HEK293 (cell line): ENCODE measurements around the gene HIRIP3.

Experiments used
- BCL11A ChIP-seq: fragments of 450-650 bp; formaldehyde crosslinking; IDR thresholded peaks from 2 replicates; pipeline ENCODE4 v1.5.1; 2016; ENCODE audit warnings: low read depth, missing biosample characterization, missing genetic modification characterization
- GLIS1 ChIP-seq: fragments of 450-650 bp; formaldehyde crosslinking; IDR thresholded peaks from 2 replicates; pipeline ENCODE4 v1.5.1; 2016; ENCODE audit warnings: missing biosample characterization, missing genetic modification characterization
- PBX3 ChIP-seq: sonication (generic); formaldehyde crosslinking; IDR thresholded peaks from 2 replicates; pipeline ENCODE4 v1.8.1; 2022; ENCODE audit warnings: mild to moderate bottlenecking, moderate library complexity, missing genetic modification reagents
- TSHZ1 ChIP-seq: fragments of 450-650 bp; formaldehyde crosslinking; IDR thresholded peaks from 2 replicates; pipeline ENCODE4 v1.5.1; 2016; ENCODE audit warnings: missing biosample characterization, missing genetic modification characterization, borderline replicate concordance
- ZBTB1 ChIP-seq: fragments of 450-650 bp; formaldehyde crosslinking; IDR thresholded peaks from 2 replicates; pipeline ENCODE4 v1.5.1; 2016; ENCODE audit warnings: missing biosample characterization, missing genetic modification characterization
- ZFP41 ChIP-seq: fragments of 450-650 bp; formaldehyde crosslinking; IDR thresholded peaks from 2 replicates; pipeline ENCODE4 v1.5.1; 2016; ENCODE audit warnings: missing biosample characterization, missing genetic modification characterization, borderline replicate concordance
- ZNF146 ChIP-seq: fragments of 450-650 bp; formaldehyde crosslinking; IDR thresholded peaks from 2 replicates; pipeline ENCODE4 v1.5.1; 2016; ENCODE audit warnings: missing biosample characterization, missing genetic modification characterization
- ZNF155 ChIP-seq: fragments of 450-650 bp; formaldehyde crosslinking; IDR thresholded peaks from 2 replicates; pipeline ENCODE4 v1.5.1; 2016; ENCODE audit warnings: missing biosample characterization, missing genetic modification characterization
- ZNF311 ChIP-seq: fragments of 450-650 bp; formaldehyde crosslinking; IDR thresholded peaks from 2 replicates; pipeline ENCODE4 v1.5.1; 2017; ENCODE audit warnings: missing biosample characterization, missing genetic modification characterization, borderline replicate concordance
- ZNF324 ChIP-seq: fragments of 450-650 bp; formaldehyde crosslinking; IDR thresholded peaks from 2 replicates; pipeline ENCODE4 v1.5.1; 2016; ENCODE audit warnings: missing biosample characterization, missing genetic modification characterization
- ZNF416 ChIP-seq: fragments of 450-650 bp; formaldehyde crosslinking; IDR thresholded peaks from 2 replicates; pipeline ENCODE4 v1.5.1; 2016; ENCODE audit warnings: missing biosample characterization, missing genetic modification characterization
- ZNF501 ChIP-seq: fragments of 450-650 bp; formaldehyde crosslinking; IDR thresholded peaks from 2 replicates; pipeline ENCODE4 v1.5.1; 2016; ENCODE audit warnings: missing biosample characterization, missing genetic modification characterization
- TF ChIP-seq, protein P1 (sequence below): fragments of 450-650 bp; formaldehyde crosslinking; IDR thresholded peaks from 2 replicates; pipeline ENCODE4 v1.5.1; 2016; ENCODE audit warnings: missing biosample characterization, missing genetic modification characterization
- TF ChIP-seq, protein P2 (sequence below): fragments of 450-650 bp; formaldehyde crosslinking; IDR thresholded peaks from 2 replicates; pipeline ENCODE4 v1.5.1; 2016; ENCODE audit warnings: missing biosample characterization, missing genetic modification characterization

DNA sequence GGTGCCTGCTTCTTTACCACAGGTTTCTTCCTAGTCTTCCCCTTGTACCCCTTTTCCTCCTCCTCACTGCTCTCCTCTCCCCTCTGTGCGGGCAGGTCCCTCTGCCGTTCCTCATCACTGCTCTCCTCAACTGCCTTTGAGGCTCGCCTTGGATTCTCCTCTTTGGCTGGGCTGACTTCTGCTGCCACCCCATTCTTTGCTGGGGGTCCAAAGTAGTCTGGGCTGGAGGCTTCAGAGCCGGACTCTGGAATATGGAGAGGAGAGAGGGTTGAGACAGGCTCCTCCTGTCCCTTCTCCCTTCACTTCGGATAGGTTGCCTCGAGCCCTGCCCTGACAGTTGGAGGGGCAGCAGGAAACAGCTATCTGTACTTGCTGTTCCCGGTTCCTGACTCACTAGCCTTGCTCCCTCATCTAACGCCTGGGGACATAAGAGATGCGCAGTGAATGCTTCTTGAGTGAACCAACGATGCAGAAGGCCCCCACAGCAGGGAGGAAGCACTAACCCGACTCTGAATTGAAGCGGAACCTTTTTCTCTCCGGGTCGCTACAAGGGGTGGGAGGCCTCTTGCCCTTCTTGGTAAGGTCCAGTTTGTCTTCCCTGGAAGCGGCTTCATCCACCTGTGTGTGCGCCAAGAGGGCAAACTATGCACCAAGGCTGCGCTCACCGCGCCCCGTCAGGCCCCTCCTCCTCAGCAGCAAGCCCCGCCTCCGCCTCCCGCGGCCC is 655 bp downstream of the HIRIP3 start:
- TF ChIP-seq ZBTB1 (no peak), ZNF146 (tag by site-specific recombination) (no peak), ZNF311 (tag by site-specific recombination) (no peak), ZNF324 (tag by site-specific recombination) (no peak), TSHZ1 (tag by site-specific recombination) (no peak), ZNF155 (tag by site-specific recombination) (no peak), GLIS1 (tag by site-specific recombination) (no peak), ZFP41 (no peak), ZNF416 (tag by site-specific recombination) (no peak), BCL11A (no peak), PBX3 (CRISPR knock-in tag) (no peak), ZNF501 (tag by site-specific recombination) (no peak)
- TF ChIP-seq, protein P1, sequence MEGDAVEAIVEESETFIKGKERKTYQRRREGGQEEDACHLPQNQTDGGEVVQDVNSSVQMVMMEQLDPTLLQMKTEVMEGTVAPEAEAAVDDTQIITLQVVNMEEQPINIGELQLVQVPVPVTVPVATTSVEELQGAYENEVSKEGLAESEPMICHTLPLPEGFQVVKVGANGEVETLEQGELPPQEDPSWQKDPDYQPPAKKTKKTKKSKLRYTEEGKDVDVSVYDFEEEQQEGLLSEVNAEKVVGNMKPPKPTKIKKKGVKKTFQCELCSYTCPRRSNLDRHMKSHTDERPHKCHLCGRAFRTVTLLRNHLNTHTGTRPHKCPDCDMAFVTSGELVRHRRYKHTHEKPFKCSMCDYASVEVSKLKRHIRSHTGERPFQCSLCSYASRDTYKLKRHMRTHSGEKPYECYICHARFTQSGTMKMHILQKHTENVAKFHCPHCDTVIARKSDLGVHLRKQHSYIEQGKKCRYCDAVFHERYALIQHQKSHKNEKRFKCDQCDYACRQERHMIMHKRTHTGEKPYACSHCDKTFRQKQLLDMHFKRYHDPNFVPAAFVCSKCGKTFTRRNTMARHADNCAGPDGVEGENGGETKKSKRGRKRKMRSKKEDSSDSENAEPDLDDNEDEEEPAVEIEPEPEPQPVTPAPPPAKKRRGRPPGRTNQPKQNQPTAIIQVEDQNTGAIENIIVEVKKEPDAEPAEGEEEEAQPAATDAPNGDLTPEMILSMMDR (tag by site-specific recombination), result no peak
- TF ChIP-seq, protein P2, sequence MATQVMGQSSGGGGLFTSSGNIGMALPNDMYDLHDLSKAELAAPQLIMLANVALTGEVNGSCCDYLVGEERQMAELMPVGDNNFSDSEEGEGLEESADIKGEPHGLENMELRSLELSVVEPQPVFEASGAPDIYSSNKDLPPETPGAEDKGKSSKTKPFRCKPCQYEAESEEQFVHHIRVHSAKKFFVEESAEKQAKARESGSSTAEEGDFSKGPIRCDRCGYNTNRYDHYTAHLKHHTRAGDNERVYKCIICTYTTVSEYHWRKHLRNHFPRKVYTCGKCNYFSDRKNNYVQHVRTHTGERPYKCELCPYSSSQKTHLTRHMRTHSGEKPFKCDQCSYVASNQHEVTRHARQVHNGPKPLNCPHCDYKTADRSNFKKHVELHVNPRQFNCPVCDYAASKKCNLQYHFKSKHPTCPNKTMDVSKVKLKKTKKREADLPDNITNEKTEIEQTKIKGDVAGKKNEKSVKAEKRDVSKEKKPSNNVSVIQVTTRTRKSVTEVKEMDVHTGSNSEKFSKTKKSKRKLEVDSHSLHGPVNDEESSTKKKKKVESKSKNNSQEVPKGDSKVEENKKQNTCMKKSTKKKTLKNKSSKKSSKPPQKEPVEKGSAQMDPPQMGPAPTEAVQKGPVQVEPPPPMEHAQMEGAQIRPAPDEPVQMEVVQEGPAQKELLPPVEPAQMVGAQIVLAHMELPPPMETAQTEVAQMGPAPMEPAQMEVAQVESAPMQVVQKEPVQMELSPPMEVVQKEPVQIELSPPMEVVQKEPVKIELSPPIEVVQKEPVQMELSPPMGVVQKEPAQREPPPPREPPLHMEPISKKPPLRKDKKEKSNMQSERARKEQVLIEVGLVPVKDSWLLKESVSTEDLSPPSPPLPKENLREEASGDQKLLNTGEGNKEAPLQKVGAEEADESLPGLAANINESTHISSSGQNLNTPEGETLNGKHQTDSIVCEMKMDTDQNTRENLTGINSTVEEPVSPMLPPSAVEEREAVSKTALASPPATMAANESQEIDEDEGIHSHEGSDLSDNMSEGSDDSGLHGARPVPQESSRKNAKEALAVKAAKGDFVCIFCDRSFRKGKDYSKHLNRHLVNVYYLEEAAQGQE, result no peak
